NCI-H82 (cell line): ENCODE data around the gene DENND10.
"Not testable (repeated sequence)": the region's sequence is repeated elsewhere in the genome, so short reads cannot be mapped to it uniquely, and the experiment has no call there.

Source experiments
- DNase-seq: peaks from one replicate; lab custom pipeline; 2025; lab: John Stamatoyannopoulos, UW

Gene DENND10

GRCh38 chr10:119166564-119166963 is 62.7 kb downstream of the DENND10 start:
- peak; percentile 21 for DNase-seq

DNA sequence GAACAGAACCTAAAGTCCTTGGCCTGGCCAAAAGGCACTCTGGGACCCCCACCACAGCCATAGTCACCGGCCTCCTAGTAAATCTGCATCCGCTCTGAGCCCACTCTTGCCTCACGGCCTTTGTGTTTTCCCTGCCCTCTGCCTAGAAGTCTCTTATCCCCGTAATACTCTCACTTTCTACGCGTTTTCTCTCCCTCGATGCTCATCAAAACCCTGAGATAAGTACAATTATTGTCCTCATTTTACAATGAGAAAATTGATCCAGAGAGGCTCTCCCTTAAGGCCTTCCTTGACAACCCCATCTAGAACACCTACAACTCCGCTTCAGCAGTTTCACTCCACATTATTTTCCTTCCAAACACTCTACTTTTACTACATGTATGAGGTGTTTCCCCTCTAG is 63.1 kb downstream of the DENND10 start:
- no peak for DNase-seq

DNA sequence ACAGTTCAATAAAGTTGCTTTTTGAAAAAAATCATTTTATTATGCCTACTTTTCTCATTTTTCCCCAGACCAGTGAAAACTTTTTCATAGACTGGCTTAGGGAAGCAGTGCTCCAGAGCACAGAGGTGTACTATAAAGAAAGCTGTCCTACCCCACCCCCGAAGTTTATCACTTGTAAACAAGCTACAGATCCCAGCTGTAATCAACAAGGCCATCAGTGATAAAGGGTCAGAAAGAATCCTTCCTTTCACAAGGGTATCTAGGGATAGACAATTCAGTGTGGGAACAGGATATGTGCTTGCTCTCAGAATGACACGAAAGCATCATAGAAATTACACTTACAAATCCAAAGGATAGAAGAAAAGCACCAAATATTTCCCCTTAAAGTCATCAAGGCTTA is 70.2 kb downstream of the DENND10 start:
- DNase-seq: no peak

DNA sequence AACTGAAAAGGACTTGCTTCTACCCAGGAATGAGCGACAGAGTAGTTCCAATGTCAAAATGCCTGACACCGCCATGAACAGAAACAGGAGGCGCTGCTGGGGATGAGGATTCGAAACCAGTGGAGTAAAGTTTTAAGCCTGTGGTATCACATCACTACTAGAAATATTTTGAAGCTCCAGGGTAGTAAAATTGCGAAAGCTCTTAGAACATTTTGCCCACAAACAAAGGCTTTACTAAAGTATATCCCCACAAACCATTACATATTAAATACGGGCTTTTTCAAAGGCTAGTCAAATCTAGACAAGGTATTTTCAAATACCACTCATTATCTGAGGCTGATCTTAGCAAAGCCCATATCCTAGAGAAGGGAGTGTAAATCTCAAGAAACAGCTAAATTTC is 72.3 kb downstream of the DENND10 start:
- DNase-seq: no peak

DNA sequence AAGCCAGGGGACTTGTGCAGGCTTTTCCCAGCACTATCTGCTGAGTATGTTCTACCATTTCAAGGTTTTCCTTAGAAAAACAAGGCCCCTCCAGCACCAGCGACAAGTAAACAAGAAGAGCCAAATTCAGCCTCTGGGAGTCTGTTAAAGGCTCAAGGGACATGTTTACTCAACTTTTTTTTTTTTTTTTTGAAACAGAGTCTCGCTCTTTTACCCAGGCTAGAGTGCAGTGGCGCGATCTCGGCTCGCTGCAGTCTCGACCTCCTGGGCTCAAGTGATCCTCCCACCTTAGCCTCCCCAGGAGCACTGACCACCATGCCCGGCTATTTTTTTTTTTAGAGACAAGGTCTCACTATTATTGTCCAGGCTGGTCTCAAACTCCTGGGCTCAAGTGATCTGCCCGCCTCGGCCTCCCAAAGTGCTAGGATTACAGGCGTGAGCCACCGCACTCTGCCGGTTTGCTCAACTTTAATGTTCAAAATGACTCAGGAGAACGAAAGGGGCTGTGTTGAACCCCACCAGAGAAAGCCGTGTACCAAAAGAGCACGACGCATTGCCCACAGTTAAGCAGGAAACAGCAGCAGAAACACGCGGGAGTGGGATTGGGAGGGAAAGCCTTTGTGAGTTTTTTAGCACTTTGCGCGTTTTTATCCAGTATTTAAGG is 73.9 kb downstream of the DENND10 start:
- DNase-seq: no peak

DNA sequence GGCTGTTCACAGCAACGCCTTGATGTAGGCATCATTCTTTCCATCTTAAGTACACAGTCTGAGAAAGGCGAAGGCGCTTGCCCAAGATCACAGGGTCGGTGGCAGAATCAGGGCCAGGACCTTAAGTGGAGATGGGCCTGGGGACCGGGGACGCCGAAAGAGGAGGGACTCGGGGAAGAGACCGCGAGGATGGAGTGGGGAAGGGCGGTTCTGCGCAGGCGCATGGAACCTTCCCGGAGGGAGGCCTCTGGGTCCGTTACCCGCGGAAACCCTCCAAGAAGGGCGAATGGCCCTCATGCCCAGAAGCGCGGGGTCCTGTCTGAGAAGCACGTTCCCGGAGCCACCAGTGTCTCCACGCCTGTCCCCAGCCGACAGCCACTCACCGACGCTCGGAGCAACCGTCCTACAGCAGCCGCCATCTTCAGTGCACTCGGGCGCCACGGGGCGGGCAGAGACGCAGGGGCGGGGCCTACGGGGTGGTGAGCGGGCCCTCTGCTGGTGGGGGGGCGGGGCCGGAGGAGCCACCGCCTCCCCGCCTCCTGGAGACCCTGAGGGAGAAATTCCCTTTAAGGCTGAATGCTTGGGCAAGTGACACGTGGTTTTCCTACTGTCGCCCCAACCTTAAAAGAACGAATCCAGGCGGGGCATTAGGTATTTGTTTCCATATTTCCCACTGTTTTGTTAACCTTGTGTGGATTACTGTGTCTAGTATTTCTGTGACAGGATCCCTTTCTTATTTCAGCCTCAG is 74.6 kb downstream of the DENND10 start, which contains the start of gene PRDX3:
Gene PRDX3 (minus strand): TSS at position 441 of the 748 bp plus-strand sequence. CDS start 22 bp downstream, at position 419.
- DNase-seq: peak; percentile 96

DNA sequence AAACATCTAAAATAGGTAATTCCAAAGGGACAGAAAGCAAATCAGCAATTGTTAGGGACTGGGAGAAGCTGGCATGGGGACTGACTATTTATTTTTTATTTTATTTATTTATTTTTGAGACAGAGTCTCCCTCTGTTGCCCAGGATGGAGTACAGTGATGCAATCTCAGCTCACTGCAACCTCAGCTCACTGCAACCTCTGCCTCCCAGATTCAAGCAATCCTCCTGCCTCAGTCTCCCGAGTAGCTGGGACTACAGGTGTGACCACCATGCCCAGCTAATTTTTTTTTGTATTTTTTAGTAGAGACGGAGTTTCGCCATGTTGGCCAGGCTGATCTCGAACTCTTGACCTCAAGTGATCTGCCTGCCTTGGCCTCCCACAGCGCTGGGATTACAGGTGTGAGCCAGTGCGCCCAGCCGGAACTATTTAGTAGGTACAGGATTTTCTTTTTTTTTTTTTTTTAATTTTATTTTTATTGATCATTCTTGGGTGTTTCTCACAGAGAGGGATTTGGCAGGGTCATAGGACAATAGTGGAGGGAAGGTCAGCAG is 77.0 kb downstream of the DENND10 start:
- not testable (repeated sequence) for DNase-seq

GRCh38 chr10:119183664-119184412 is 79.9 kb downstream of the DENND10 start:
- DNase-seq: peak; percentile 36
